LNCAP (cell line): ENCODE measurements around the gene GNG5.

Source experiments
- TF ChIP-seq, protein P1 (sequence below): fragments of 450-650 bp; IDR thresholded peaks from 2 replicates; pipeline ENCODE4 v1.5.1; 2017; ENCODE audit warnings: mild to moderate bottlenecking

The GNG5 gene

DNA sequence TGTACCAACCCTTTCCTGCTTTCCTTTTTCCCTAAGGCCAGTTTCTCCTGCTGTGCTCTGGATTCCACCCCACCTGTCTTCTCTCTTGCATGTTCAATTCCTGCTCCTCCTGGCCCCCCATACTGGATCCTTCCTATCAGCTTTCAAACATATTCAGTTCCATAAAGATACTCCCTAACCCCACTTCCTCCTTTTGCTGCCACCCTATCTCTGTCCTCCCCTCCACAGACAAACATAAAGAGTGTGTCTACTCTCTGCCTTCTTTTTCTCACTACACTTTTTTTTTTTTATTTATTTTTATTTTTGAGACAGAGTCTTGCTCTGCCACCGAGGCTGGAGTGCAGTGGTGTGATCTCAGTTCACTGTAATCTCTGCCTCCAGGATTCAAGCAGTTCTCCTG lies 44.3 kb downstream of the GNG5 start:
- TF ChIP-seq, protein P1, sequence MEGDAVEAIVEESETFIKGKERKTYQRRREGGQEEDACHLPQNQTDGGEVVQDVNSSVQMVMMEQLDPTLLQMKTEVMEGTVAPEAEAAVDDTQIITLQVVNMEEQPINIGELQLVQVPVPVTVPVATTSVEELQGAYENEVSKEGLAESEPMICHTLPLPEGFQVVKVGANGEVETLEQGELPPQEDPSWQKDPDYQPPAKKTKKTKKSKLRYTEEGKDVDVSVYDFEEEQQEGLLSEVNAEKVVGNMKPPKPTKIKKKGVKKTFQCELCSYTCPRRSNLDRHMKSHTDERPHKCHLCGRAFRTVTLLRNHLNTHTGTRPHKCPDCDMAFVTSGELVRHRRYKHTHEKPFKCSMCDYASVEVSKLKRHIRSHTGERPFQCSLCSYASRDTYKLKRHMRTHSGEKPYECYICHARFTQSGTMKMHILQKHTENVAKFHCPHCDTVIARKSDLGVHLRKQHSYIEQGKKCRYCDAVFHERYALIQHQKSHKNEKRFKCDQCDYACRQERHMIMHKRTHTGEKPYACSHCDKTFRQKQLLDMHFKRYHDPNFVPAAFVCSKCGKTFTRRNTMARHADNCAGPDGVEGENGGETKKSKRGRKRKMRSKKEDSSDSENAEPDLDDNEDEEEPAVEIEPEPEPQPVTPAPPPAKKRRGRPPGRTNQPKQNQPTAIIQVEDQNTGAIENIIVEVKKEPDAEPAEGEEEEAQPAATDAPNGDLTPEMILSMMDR = no peak

DNA sequence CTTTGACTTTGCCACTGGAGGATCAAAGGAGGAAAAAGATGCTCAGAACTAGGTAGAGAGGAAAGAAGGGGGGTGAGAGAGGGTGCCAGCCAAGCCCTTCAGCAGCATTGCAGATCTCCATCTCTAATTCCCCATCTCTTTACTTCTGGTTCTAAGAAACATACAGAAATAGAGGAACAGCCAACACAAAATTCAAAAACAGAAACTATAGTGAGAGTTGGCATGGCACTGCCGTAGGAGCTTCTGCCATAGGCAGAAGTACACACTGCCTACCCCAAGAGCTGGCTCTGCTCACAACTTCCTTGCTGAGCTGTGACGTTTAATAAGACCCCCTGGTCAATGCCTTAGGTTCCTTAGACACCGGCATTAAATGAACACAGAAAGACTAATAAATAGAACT lies 53.9 kb downstream of the GNG5 start:
- TF ChIP-seq, protein P1 = no peak

DNA sequence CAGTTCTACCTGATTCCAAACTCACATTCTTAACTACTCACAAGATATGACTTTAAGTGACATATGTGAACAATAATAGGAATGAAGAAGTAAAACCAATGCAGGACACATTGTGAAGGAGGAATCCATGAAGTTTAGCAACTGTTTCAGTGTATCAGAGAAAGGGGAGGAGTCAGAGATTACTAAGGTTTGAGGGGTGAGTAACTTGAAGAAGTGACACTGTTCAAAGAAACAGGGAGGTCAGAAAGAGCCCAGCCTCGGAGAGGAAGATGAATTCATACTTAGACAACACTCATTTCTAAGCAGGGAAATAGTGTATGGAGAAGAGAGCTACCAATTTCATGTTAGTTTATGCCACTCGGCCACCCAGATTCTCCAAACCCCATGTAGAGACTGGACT lies 55.5 kb downstream of the GNG5 start:
- TF ChIP-seq, protein P1 = no peak
